Measurements from ENCODE around the gene EGLN1. TPM values are rescaled to one million over a fixed set of nuclear protein-coding genes. Genes with fewer than 3 reads are reported as not detected.

The EGLN1 gene
- total RNA-seq, 1 donor from 2014 or later: 34.4 TPM

- H3K4me1 Mint-ChIP-seq: peaks cover 6% of the 10 kb centered on the region
- TF ChIP-seq CTCF (IDR thresholded peaks at IDR 0.05; ENCODE audit: unreplicated experiment): no peak
- no peak for DNase-seq (ENCODE audit: low spot score in 2 of 2, unreplicated experiment in 2 of 2)
- H3K36me3 Mint-ChIP-seq: peaks cover 11% of the 10 kb centered on the region
- H3K4me3 Mint-ChIP-seq: no peak overlapping the region
- H3K27me3 Mint-ChIP-seq (ENCODE audit: low read depth): no peaks in the 10 kb centered on the region
- H3K27ac Mint-ChIP-seq: no peak overlapping the region
- H3K9me3 Mint-ChIP-seq: no peaks in the 10 kb centered on the region
Measured at GRCh38 chr1:231386466-231386865, 35.6 kb downstream of the EGLN1 start.

GRCh38 chr1:231385416-231385748, 36.7 kb downstream of the EGLN1 start:
- TF ChIP-seq CTCF (IDR thresholded peaks at IDR 0.05; ENCODE audit: unreplicated experiment): no peak
- no peaks in the 10 kb centered on the region for H3K27me3 Mint-ChIP-seq (ENCODE audit: low read depth)
- DNase-seq (ENCODE audit: low spot score in 2 of 2, unreplicated experiment in 2 of 2): no peak
- no peaks in the 10 kb centered on the region for H3K9me3 Mint-ChIP-seq
- H3K4me3 Mint-ChIP-seq: no peak overlapping the region
- peaks cover 11% of the 10 kb centered on the region for H3K36me3 Mint-ChIP-seq
- H3K27ac Mint-ChIP-seq: no peak overlapping the region
- peaks cover 6% of the 10 kb centered on the region for H3K4me1 Mint-ChIP-seq

GRCh38 chr1:231384696-231385415, 37.2 kb downstream of the EGLN1 start:
- TF ChIP-seq CTCF (IDR thresholded peaks at IDR 0.05; ENCODE audit: unreplicated experiment): no peak
- no peaks in the 10 kb centered on the region for H3K9me3 Mint-ChIP-seq

GRCh38 chr1:231383159-231383860, 38.8 kb downstream of the EGLN1 start:
- H3K27ac Mint-ChIP-seq: no peak overlapping the region
- DNase-seq (ENCODE audit: low spot score in 2 of 2, unreplicated experiment in 2 of 2): no peak
- no peaks in the 10 kb centered on the region for H3K9me3 Mint-ChIP-seq
- H3K27me3 Mint-ChIP-seq (ENCODE audit: low read depth): no peaks in the 10 kb centered on the region
- no peak overlapping the region for H3K4me3 Mint-ChIP-seq
- H3K4me1 Mint-ChIP-seq: peaks cover 6% of the 10 kb centered on the region
- peaks cover 2% of the 10 kb centered on the region for H3K36me3 Mint-ChIP-seq
- TF ChIP-seq CTCF (IDR thresholded peaks at IDR 0.05; ENCODE audit: unreplicated experiment): no peak

More at GRCh38 chr1:231384696-231385415, 37.2 kb downstream of the EGLN1 start:
- Mint-ChIP-seq H3K27me3 (ENCODE audit: low read depth) (no peaks in the 10 kb centered on the region), H3K36me3 (peaks cover 7% of the 10 kb centered on the region), H3K4me1 (peaks cover 6% of the 10 kb centered on the region), H3K4me3 (no peak overlapping the region), H3K27ac (no peak overlapping the region)
- no peak for DNase-seq (ENCODE audit: low spot score in 2 of 2, unreplicated experiment in 2 of 2)

- DNase-seq (ENCODE audit: low spot score in 2 of 2, unreplicated experiment in 2 of 2): no peak
- no peak for TF ChIP-seq CTCF (IDR thresholded peaks at IDR 0.05; ENCODE audit: unreplicated experiment)
- Mint-ChIP-seq H3K4me3 (no peak overlapping the region), H3K27ac (no peak overlapping the region), H3K27me3 (ENCODE audit: low read depth) (no peaks in the 10 kb centered on the region), H3K36me3 (no peaks in the 10 kb centered on the region), H3K9me3 (no peaks in the 10 kb centered on the region), H3K4me1 (peaks cover 6% of the 10 kb centered on the region)
Measured at GRCh38 chr1:231382426-231382825, 39.7 kb downstream of the EGLN1 start.
